Activated CD8-positive, alpha-beta memory T cell treated with anti-CD3 and anti-CD28 coated beads, Interleukin-2, amount 50 U/mL, for 1 hour (primary cell): ENCODE data around the gene SZT2.

Source experiments
- DNase-seq: peaks from one replicate; pipeline ENCODE4 v3.0.0-alpha.2; 2020; ENCODE audit errors: extremely low read depth

SZT2 gene

GRCh38 chr1:43441894-43442637 is 52.4 kb downstream of the SZT2 start:
- DNase-seq: no peak

- DNase-seq: no peak
Observed at GRCh38 chr1:43442756-43443155, 53.1 kb downstream of the SZT2 start.

GRCh38 chr1:43443197-43443946 is 53.7 kb downstream of the SZT2 start:
- DNase-seq: no peak

- no peak for DNase-seq
Observed at GRCh38 chr1:43444151-43444828, 54.6 kb downstream of the SZT2 start.

GRCh38 chr1:43444836-43445235 is 55.1 kb downstream of the SZT2 start:
- no peak for DNase-seq

- DNase-seq: no peak
Observed at GRCh38 chr1:43445606-43446387, 56.1 kb downstream of the SZT2 start.

GRCh38 chr1:43446388-43446740 is 56.7 kb downstream of the SZT2 start:
- no peak for DNase-seq

GRCh38 chr1:43446881-43447835 is 57.5 kb downstream of the SZT2 start:
- DNase-seq: no peak

- no peak for DNase-seq
Observed at GRCh38 chr1:43447891-43448708, 58.4 kb downstream of the SZT2 start.

- no peak for DNase-seq
Observed at GRCh38 chr1:43448955-43449707, 59.4 kb downstream of the SZT2 start.

GRCh38 chr1:43449708-43450069 is 60.0 kb downstream of the SZT2 start:
- DNase-seq: no peak

- no peak for DNase-seq
Observed at GRCh38 chr1:43450251-43450941, 60.7 kb downstream of the SZT2 start.

- no peak for DNase-seq
Observed at GRCh38 chr1:43451157-43451591, 61.5 kb downstream of the SZT2 start.

GRCh38 chr1:43451701-43452532 is 62.2 kb downstream of the SZT2 start:
- DNase-seq: no peak

GRCh38 chr1:43452789-43453441 is 63.2 kb downstream of the SZT2 start:
- DNase-seq: no peak

- DNase-seq: no peak
Observed at GRCh38 chr1:43453442-43454269, 64.0 kb downstream of the SZT2 start, which contains the start of gene HYI. Gene HYI, minus strand, starts transcription at chr1:43453931. Its CDS starts 138 bp downstream, at chr1:43453793.
